A673 (cell line): ENCODE results near the gene NHLRC1. TPM values are rescaled to one million over a fixed set of nuclear protein-coding genes. Genes with fewer than 3 reads are reported as not detected.

Experiments
- BruUV-seq: library from RNA; stranded (reverse); fragments of 400-500 nt; replicated peaks from 2 replicates; lab custom pipeline; 2021; lab: Mats Ljungman, UMichigan
- CTCF ChIA-PET: fragments of 300-600 bp; sonication (Branson Sonifier 250); formaldehyde crosslinking; loops from one replicate; lab custom pipeline; 2022; ENCODE audit warnings: antibody characterized with exemption; lab: Charles Lee
- POLR2A ChIA-PET: fragments of 300-600 bp; sonication (Branson Sonifier 250); formaldehyde crosslinking; loops from one replicate; lab custom pipeline; 2022; ENCODE audit warnings: antibody characterized with exemption; ENCODE audit not compliant: low non-redundant PET; lab: Charles Lee
- DNase-seq: peaks from one replicate; pipeline ENCODE4 v3.0.0-alpha.2; 2015; ENCODE audit warnings: low spot score
- H3K27ac ChIP-seq: fragments of 200-600 bp; sonication (generic); 2 replicates; pipeline ENCODE4 v1.5.1; 2016; ENCODE audit warnings: mixed run types, low read depth, mild to moderate bottlenecking, mixed read lengths, antibody characterized with exemption, low read length; ENCODE audit not compliant: poor library complexity, severe bottlenecking
- H3K27me3 ChIP-seq: fragments of 200-600 bp; sonication (generic); replicated peaks from 2 replicates; pipeline ENCODE4 v1.6.1; 2017; ENCODE audit warnings: mixed run types, low read depth, mild to moderate bottlenecking, mixed read lengths, antibody characterized with exemption, low read length; ENCODE audit not compliant: insufficient read depth, poor library complexity
- H3K36me3 ChIP-seq: fragments of 200-600 bp; sonication (generic); 2 replicates; pipeline ENCODE4 v1.6.1; 2016; ENCODE audit warnings: mixed run types, mild to moderate bottlenecking, mixed read lengths, antibody characterized with exemption, low read length; ENCODE audit not compliant: insufficient read depth, poor library complexity, severe bottlenecking
- H3K4me1 ChIP-seq: fragments of 200-600 bp; sonication (generic); 2 replicates; pipeline ENCODE4 v1.6.1; 2017; ENCODE audit warnings: mixed run types, mild to moderate bottlenecking, mixed read lengths, antibody characterized with exemption, low read length; ENCODE audit not compliant: insufficient read depth, poor library complexity, severe bottlenecking
- H3K4me3 ChIP-seq: fragments of 200-600 bp; sonication (generic); 2 replicates; pipeline ENCODE4 v1.5.1; 2016; ENCODE audit warnings: low read depth, mixed run types, mild to moderate bottlenecking, mixed read lengths, low read length; ENCODE audit not compliant: poor library complexity, severe bottlenecking
- H3K9me3 ChIP-seq: fragments of 200-600 bp; sonication (generic); 2 replicates; pipeline ENCODE4 v1.6.1; 2016; ENCODE audit warnings: mixed run types, low read depth, mild to moderate bottlenecking, mixed read lengths, antibody characterized with exemption, low read length; ENCODE audit not compliant: poor library complexity, severe bottlenecking
- EZH2 ChIP-seq: fragments of 200-600 bp; sonication (generic); IDR thresholded peaks from 2 replicates; pipeline ENCODE4 v1.6.1; 2017; ENCODE audit warnings: borderline replicate concordance, low read depth, mild to moderate bottlenecking, mixed read lengths, antibody characterized with exemption, low read length; ENCODE audit not compliant: poor library complexity, severe bottlenecking
- intact Hi-C: fragments of 100-400 bp; cut with micrococcal nuclease; formaldehyde crosslinking; loops from one replicate; pipeline ENCODE4 v1.10.0; 2022; ENCODE audit not compliant: unreplicated experiment
- total RNA-seq: library from RNA; stranded (reverse); gene quantifications from 2 replicates; pipeline ENCODE4 v1.2.3, GENCODE V29; 2021
- TF ChIP-seq, protein P1 (sequence below): fragments of 300-800, 200-600 bp; sonication (generic); conservative IDR thresholded peaks from 2 replicates; pipeline ENCODE4 v1.5.1; 2017; ENCODE audit warnings: low read depth, mild to moderate bottlenecking, antibody characterized with exemption, low read length, moderate library complexity, mixed read lengths

Gene NHLRC1
- total RNA-seq, 1 experiment from 2014 or later = 4.3 TPM

- ChIA-PET CTCF (no interaction called here), POLR2A (no interaction called here)
- Histone ChIP-seq H3K36me3 (no peaks in the 10 kb centered on the region), H3K27ac (no peak overlapping the region), H3K4me3 (no peak overlapping the region), H3K27me3 (no peaks in the 10 kb centered on the region), H3K9me3 (no peaks in the 10 kb centered on the region), H3K4me1 (no peaks in the 10 kb centered on the region)
- no TSS peak for BruUV-seq
- no peak for TF ChIP-seq EZH2
- TF ChIP-seq, protein P1, sequence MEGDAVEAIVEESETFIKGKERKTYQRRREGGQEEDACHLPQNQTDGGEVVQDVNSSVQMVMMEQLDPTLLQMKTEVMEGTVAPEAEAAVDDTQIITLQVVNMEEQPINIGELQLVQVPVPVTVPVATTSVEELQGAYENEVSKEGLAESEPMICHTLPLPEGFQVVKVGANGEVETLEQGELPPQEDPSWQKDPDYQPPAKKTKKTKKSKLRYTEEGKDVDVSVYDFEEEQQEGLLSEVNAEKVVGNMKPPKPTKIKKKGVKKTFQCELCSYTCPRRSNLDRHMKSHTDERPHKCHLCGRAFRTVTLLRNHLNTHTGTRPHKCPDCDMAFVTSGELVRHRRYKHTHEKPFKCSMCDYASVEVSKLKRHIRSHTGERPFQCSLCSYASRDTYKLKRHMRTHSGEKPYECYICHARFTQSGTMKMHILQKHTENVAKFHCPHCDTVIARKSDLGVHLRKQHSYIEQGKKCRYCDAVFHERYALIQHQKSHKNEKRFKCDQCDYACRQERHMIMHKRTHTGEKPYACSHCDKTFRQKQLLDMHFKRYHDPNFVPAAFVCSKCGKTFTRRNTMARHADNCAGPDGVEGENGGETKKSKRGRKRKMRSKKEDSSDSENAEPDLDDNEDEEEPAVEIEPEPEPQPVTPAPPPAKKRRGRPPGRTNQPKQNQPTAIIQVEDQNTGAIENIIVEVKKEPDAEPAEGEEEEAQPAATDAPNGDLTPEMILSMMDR = no peak
- intact Hi-C loops = no loop called here
- DNase-seq = no peak
Measured at GRCh38 chr6:18088419-18089296, 33.8 kb downstream of the NHLRC1 start.

DNA sequence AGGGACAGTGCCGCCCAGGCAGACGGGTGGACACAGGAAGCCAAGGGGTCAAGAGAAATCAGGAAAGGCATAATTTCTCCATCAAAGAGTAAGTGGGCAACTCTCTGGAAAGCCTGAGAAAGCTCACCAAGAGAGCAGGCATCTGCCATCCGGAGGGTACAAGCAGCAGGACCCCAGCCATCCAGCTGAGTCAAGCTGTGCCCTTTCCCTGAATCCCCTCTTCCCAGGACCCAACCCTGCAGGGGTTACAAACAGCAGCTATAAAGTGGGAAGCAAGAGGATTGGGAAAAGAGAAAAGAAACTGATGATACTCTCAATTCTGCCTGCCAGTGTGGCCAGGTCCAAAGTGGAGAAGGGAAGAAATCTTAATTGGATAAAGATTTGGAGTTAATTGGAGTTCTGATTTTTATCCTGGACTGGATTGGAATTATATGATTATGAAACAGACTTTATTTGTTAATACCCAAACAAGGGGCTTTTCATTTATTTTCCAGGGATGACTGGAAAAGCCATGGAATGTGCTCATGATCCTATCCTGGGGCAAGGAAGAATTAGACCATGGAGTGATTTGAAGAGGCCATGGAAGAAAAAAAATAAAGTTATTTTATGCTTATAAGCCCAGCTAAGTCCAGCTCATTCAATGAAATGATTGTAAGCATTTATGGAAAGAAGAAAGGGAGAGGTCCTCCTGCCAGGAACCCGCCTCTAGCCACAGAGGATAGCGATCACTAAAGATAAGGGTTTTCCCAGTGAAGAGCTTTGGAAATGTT, 34.9 kb downstream of the NHLRC1 start:
- TF ChIP-seq, protein P1 = no peak
- no peak for TF ChIP-seq EZH2
- Histone ChIP-seq H3K4me1 (no peaks in the 10 kb centered on the region), H3K27me3 (no peaks in the 10 kb centered on the region), H3K36me3 (no peaks in the 10 kb centered on the region), H3K27ac (no peak overlapping the region), H3K9me3 (no peaks in the 10 kb centered on the region), H3K4me3 (no peak overlapping the region)
- intact Hi-C loops = no loop called here
- no peak for DNase-seq
- ChIA-PET POLR2A (no interaction called here), CTCF (no interaction called here)
- no TSS peak for BruUV-seq

DNA sequence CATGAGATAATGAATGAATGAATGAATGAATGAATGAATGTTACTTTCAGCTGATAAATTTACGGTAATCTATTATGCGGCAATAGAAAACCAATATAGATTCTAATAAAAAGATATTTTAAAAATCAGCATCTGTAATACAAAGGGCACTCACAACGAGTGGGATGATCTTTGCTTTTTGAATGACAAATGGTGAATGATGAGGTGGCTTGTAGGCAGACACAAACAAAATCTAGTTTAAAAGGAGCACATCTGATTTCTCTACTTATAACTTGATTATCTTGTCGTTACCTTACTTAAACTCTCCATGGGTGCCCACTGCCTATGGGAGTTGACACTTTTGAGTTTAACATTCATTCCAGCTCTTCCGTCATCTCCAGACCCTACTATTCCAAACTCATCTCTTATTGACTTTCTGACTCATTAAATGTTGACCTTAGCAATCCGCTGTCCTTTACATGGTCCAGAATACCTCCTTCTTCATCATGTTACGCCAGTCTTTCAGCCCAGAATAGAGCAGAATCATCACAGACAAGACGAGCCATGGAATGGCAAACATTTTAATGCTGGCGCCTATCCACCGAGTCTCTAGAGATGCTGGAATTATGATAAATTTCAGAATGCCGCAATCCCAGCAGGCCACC, 41.3 kb downstream of the NHLRC1 start:
- DNase-seq = no peak
- TF ChIP-seq, protein P1 = no peak
- no peak for TF ChIP-seq EZH2
- BruUV-seq = no TSS peak
- ChIA-PET POLR2A (no interaction called here), CTCF (no interaction called here)
- no peaks in the 10 kb centered on the region for H3K9me3 ChIP-seq
- intact Hi-C loops = no loop called here
- no peak overlapping the region for H3K27ac ChIP-seq
- H3K36me3 ChIP-seq = no peaks in the 10 kb centered on the region
- H3K4me3 ChIP-seq = no peak overlapping the region
- H3K4me1 ChIP-seq = no peaks in the 10 kb centered on the region
- H3K27me3 ChIP-seq = no peaks in the 10 kb centered on the region
